Endometrial microvascular endothelial cells (primary cell): ENCODE results near the gene GNAS. TPM values are rescaled to one million over a fixed set of nuclear protein-coding genes. Genes with fewer than 3 reads are reported as not detected.

ENCODE experiments used
- in situ Hi-C: cut with HindIII; loops from 2 replicates; pipeline ENCODE4 v1.10.0; 2017; ENCODE audit warnings: low sequenced_read_pairs, low pct_unique_long_range_greater_than_20kb; ENCODE audit errors: inconsistent ontology term
- total RNA-seq: library from RNA; depleted of rRNA; stranded (reverse); fragments of >200 nt; gene quantifications from one replicate; pipeline ENCODE4 v1.2.3, GENCODE V29; 2015; ENCODE audit errors: inconsistent ontology term

Gene GNAS
- total RNA-seq, 1 donor from 2014 or later, result 536 TPM

DNA sequence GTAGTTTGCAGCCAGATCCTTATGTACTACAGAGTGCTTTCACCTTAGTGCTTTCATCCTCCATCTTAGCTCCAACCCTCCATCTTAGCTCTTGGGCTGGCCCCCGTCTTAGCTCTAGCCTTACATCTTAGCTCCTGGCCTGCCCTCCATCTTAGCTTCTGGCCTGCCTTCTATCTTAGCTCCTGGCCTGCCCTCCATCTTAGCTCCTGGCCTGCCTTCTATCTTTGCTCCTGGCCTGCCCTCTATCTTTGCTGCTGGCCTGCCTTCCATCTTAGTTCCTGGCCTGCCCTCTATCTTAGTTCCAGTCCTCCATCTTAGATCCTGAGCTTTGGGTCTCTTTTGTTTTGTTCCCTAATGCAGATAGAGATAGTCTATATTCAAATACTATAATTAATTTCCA lies 22.0 kb downstream of the GNAS start:
- in situ Hi-C loops, result loop anchor here (25.0 kb wide), 2 partner anchors 138 to 212 kb away; partner anchors contain the start of genes CTSZ, STX16 and TUBB1

DNA sequence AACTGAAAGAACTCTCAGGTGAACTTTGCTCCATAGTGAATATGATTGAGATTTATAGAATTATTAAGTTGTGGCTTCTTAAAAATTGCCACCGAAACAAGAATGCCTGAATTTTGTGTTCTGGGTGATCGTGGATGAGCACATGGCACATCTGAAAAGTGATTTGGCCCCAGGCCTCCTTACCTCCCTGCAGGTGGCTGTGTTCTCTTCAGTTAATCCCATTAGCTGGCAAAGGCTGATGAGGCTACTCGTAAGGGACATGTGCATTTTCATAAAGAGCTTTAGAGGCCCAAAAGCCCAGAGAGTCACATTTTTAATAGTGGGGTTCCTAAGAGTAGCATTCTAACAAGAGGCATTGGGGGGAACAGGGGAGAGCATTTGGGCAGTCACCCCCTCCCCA lies 22.6 kb downstream of the GNAS start:
- in situ Hi-C loops, result no loop called here

DNA sequence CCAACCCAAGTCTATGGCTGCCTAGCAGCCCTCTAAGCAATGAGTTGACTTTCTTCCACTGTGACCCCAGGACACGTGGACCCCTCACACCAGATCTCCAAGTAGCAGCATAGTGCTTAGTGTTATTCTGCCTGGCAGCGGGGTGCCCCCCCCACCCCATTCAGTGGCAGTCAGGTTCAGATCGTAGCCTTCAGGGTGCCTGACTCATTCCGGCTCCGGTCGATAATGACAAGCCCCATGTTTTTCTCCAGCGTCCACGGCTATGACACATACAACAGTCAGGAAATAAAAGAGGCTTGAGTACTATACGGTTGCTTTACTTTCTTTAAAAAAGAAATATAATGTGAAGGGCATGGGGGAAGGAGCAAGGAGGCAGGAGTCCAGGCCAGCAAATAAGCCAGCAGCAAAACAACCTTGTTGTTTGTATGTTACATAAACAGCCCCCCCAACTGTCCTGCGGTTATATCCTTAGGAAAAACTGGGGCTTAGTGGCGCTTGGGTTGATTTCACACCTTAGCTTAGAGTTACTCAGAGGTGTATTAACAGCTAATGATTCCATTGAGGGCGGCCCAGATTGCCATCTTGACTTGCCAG lies 23.1 kb downstream of the GNAS start:
- in situ Hi-C loops, result no loop called here

DNA sequence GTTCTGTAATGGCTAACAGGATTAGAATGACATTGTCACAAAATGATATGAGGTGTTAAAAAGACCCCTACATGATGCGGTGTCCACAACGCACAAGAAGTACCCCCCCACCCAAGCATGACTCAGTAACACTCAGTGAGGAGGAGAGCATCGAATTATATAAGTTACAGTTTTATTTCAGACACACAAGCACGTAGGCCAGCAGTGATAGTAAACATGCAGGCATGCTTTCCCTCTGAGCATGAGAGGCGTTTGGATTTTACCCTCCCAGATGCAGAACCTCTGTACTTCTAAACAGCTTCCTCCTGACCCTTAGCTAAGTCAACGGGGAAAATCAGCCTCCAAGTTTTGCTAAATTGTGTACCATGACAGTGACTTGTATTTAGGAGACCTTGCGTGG lies 23.9 kb downstream of the GNAS start:
- in situ Hi-C loops, result no loop called here

DNA sequence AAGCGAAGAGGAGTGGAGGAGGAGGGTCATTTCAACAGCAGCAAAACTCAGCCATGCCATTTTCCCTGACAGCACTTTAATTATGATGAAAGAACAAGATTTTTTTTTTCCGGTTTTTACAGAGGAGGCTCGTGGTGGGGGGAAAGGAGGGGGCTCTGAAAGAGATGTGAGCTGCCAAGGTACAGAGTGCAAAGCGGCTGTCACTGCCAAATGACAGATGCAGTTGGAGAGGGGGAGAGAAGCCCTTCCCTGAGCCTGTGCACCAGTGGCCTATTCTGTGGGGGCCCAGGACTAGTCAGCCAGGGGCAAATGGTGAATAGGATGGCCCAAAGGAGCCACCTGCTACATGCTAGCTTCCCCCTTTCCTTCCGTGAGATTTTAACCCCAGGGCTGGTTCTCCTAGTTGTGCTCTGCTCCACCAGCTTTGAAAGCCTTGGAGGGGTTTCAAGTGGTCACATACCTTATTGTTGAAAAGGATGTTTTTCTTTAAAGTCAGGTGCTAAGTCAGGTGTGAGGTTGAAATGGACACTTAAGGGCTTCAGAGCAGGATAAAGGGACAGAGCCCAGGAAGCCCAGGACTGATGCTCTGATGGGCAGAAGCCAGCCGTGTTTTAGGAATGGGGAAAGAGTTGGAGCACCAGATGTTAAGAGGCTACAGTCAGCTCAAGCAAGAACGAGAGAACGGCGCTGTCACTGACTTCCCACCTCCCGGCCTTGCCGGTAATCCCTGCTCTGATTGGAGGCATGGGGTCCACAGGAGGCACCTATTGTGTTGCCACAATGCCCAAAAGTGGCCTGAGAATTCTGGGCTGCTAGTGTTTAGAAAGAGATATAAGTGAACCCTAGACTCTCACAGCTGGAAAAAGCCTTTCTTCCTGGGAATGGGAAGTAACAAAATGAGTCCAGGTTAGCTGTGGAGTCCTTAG lies 24.8 kb downstream of the GNAS start:
- in situ Hi-C loops, result no loop called here

DNA sequence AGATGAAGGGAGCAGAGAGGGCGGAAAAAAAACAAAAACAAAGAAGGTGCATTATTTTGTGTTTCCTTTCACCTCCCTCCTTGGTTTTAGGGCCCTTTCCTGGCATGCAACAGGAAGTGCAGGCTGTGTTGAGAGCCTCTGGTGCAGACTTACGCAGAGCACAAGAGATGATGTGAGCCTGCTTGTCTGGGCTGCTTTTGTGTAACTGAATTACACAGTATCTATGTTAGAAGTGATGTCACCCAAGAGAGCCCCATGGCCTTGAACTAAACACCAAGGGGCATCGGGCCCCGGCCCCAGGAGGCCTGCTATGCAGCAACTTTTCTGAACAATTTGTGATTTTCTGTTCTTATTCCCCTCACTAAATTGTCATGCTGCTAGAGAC lies 25.5 kb downstream of the GNAS start:
- in situ Hi-C loops, result no loop called here

DNA sequence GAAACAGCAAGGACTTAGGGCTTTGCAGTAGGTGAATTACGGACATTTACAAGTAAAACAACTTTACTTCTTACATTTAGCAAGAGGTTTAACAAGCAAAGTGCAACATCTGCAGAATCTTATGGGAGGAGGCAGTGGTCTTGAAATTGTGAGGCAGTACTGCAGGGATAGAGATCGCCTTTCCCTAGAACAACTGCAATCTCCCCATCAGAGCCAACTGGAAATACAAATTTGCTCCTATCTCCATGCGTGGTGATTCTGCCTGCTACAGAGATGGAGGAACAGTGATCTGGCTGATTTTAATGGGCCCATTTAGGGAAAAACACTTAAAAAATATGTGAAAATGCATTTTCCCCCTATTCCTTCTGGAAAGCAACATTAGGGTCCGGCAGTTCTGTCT lies 25.9 kb downstream of the GNAS start:
- in situ Hi-C loops, result no loop called here

DNA sequence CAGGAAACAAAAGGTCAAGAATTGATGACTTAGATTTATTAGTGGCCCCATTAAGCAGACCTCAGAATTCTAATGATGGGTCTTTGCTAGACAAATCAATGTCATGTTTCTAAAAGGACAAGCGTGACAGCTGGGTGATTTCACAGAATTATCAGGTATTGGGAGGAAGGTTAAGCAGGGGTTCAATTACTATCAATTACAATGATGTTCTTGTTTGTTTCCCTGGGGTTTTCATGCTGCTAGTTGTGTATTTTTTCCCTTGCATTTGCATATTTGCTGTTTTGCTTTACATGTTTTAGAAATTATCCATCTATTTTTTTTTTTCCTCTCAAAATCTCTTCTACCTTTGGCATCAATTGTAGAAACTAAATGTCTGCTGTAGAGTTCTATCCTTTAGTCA lies 27.9 kb downstream of the GNAS start:
- in situ Hi-C loops, result no loop called here

DNA sequence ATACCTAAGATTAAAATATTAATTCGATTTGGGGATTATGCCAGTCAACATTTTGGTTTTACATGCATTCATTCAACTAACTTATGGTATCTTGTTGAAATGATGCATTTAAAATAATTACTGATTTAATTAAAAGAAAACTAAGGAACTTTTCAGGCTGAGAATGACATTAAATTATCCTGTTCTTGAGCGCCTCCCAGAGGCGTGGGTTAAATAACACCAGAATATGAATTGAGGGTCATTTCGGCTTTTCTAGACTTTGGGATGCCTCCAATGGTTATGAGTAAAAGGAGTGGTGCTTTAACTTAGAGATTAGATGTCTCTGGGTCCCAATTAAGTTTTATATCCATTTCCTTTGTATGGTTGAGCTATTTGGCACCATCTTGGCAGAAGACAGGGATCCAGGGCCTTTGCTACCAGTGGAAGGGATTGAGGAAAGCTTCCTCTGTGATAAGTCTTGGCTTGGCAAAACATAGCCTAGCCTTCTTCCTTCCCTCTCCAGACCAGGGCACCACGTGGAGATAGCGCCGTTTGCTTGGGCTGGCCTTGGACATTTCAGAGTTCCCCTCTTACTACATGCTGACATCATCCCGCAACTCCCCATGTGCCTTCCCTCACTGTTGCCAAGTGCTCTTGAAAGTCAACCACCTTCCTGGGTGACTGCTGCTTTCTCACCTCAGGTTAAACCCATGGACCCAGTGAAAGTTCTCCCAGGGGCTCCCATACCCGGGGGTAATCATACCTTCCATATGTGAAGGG lies 28.7 kb downstream of the GNAS start:
- in situ Hi-C loops, result no loop called here

DNA sequence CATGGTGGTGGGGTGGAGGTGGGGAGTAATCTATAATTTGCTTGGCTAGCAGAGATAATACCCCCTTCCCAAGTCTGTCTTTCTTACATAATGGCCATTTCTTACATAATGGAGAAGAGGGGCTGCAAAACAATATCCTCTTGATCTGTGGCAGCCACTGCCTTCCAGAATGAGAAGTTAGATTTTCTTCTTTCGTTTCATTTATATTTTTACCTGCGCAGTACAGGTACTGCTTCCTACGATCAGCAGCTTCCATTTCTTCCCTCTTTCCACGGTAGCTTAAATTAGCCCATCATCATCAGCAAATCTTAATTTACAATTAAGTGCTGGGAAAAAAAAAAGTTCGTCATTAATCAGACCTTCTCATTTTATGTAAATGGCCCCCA lies 30.2 kb downstream of the GNAS start:
- in situ Hi-C loops, result no loop called here

DNA sequence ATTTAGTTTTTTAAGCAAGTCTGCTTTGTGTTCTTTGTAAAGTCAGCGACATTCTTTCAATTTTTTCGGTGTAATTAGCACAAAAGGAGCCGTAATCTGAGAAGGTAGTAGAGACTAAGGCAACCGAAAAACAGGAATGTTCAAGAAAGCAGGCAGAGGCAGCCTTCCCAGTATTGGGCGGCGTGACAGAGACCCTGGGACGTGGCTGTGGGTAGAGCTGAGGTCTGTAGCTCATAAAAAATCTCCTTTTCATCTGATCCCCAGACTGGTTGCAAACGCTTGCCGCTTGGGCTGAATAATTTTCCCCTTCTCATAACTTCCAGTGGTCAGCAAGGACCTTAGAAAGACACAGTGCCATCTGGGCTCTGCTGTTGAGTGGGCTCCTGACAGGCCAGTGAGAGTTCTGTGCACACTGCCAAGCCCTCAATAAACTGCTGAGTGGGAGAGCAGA lies 30.8 kb downstream of the GNAS start:
- in situ Hi-C loops, result no loop called here

DNA sequence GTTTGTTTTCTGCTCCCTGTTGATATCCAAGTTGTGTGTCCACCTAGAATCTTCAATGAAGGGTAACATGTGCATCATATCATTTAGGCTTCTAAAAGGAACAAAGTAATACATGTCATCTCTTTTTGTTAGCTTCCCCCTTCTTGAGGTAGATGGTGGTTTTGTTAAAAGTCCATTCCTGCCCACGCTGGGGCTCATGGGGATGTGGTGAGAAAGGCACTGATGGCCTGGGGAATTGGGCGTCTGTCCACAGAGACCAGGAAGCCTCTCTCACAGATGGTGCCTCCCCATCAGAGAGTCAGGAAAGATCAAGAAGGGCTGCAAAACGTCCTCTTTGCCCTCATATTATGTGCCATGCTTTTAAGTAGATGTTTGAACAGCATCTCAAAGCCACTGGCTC lies 32.5 kb downstream of the GNAS start:
- in situ Hi-C loops, result no loop called here

DNA sequence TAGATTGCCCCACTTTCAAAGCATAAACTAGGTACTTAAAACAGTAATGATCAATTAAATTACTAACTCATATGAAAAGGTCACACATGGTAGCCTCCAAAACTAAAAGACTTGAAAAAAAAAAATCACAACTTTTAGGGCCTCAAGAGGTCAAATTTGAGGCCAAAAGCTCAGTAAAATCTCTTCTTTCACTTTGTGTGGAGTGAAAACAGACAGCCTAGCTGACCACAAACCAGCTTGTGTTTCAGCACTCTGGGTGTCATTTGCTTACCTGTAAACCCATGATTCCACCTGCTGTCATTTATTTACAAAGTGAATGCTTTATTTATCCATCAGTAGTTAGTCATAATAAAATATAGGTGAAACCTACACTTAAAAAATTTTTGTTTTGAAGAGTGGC lies 34.0 kb downstream of the GNAS start:
- in situ Hi-C loops, result no loop called here

DNA sequence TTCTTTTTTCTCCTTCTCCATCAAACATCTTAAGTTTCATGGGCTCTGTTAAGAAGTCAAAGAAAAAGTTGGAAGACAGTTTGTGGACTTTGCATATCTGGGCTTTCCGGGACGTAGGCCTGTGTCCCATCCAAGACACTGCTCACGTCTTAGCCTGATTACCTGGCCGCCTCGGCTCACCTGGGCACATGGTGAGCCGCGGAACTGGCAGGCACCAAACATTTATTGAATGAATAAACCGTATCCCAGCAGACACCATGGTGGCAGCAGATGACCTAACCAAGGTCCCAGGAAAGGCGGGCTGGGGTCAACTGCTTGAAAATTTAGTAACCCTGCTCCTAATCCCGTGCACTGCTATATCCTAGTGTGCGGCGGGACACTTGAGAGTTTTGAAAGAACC lies 35.6 kb downstream of the GNAS start:
- in situ Hi-C loops, result no loop called here

DNA sequence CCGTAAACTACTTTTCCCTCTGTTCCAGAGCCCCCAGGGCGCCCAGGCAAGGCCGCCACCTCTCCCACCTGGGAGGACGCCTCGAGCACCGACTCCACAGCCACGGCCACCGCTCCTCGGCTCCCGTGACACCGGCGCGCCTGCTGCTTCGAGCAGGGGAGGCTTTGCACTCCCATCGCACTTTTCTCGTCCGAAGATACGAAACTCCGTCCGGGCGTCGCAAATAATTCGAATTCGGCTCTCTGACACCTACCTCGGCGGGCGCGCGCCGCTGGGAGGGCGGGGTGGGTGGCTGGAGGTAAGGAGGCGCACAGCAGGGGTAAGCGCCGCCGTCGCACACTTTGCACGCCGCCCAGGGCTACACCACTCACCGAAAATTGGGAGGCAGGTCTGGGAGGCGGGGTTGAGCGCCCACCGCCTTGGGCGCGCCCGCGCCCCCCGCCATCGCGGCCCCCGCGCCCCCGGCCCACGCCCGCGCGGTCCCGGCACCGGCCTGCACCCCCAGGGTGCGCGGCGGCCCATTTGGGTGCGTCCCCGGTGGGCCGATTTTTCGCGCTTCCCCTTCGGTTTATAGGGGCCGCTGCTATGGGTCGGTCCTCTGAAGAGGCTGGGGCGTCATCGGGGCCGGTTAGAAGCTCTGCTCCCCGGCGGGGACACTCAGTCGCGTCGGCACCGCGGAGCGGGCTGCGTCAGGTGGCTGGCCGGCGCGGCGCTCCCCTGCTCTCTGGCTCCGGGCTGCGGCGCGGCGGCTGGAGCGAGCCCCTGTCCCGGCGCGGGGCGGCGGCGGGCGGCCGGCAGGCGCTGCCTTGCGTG lies 36.2 kb downstream of the GNAS start:
- in situ Hi-C loops, result no loop called here

DNA sequence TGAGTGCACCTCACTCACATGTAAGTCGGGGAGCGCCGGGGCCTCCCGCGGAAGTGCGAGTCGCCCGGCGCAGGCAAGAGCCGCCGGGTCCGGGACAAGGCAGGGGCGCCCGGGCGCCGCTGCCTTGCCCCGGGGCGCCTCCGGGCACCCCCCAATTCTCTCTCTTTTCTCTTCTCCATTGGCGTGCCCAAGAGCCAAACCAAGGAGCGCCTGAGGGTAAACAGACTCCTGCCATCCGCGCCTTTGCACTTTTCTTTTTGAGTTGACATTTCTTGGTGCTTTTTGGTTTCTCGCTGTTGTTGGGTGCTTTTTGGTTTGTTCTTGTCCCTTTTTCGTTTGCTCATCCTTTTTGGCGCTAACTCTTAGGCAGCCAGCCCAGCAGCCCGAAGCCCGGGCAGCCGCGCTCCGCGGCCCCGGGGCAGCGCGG lies 36.8 kb downstream of the GNAS start:
- in situ Hi-C loops, result no loop called here

DNA sequence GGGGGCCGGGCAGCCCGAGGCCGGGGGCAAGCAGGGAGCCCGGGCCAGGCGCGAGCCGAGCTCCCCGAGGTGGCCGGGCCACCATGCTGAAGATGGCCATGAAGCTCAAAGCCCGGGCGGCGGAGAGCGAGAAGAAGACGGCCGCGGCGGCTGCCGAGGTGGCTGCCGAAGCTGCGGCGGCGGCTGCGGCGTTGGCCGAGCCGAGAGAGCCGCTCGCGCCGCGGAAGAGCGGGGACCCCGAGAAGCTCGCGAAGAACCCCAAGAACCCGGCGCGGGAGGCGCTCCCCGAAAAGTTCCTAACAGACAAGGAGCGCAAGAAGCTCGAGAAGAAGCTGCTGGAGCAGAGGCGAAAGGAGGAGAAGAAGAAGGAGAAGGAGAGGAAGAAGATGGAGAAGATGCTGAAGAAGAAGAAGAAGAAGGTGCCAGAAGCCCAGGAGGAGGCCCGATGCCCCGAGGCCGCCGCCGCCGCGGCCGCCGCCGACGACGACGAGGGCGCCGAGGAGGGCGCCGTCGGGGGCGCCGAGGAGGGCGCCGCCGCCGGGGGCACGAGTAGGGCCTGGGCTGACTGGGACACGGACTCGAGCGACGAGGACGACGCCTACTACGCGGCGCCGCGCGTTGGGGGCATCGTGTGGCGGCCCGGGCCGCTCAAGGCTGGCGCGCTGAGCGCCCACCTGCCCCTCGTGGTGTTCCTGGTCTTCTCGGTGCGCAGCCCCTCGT lies 37.4 kb downstream of the GNAS start:
- in situ Hi-C loops, result no loop called here

DNA sequence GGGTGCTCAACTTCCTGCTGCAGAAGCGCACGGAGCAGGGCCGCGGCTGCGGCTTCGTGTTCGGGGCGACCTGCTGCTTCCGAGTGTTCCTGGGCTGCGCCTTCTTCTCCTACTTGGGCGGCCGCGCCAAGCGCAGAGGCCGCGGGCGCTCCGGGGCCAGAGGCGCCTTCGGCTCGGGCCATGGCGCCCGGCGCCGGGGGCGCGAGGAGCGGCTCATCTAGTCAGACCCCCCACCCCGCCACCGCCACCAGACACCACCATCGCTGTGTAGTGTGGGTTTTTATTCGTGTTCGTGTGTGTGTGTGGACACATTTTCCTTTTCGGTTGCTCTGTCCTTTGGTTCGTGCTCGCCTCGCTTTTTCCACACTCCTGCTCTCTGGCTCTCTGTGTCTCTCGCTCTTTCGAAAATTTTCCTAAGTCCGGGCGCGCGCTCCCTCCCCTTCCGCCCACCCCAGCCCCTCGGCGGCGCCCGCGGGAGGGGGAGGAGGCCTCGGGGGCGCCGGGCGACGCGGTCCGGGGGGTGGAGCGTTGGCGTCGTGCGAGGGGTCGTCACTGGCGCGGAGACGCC lies 38.1 kb downstream of the GNAS start:
- in situ Hi-C loops, result no loop called here
